ENCODE data around the gene SGCD.

The SGCD gene

GRCh38 chr5:156380848-156381247 lies 53.9 kb downstream of the SGCD start:
- TF ChIP-seq RARB (CRISPR knock-in tag; IDR thresholded peaks at IDR 0.05) (no peak), ARNTL (CRISPR knock-in tag; IDR thresholded peaks at IDR 0.05; ENCODE audit: borderline replicate concordance, low read depth) (no peak), OSR1 (CRISPR knock-in tag; IDR thresholded peaks at IDR 0.05) (no peak), ESRRG (CRISPR knock-in tag; IDR thresholded peaks at IDR 0.05) (no peak), TOX (CRISPR knock-in tag; IDR thresholded peaks at IDR 0.05; ENCODE audit: borderline replicate concordance) (no peak), ZC3H10 (CRISPR knock-in tag; IDR thresholded peaks at IDR 0.05) (no peak), TCF4 (CRISPR knock-in tag; IDR thresholded peaks at IDR 0.05; ENCODE audit: borderline replicate concordance) (no peak), GLIS3 (CRISPR knock-in tag; IDR thresholded peaks at IDR 0.05) (no peak), ISL1 (CRISPR knock-in tag; IDR thresholded peaks at IDR 0.05) (no peak), SNAI2 (CRISPR knock-in tag; IDR thresholded peaks at IDR 0.05) (no peak), POU6F1 (CRISPR knock-in tag; IDR thresholded peaks at IDR 0.05; ENCODE audit: borderline replicate concordance, low read depth) (no peak), ZFP3 (CRISPR knock-in tag; IDR thresholded peaks at IDR 0.05) (no peak), PPARA (CRISPR knock-in tag; IDR thresholded peaks at IDR 0.05; ENCODE audit: borderline replicate concordance) (no peak), ZFP30 (CRISPR knock-in tag; IDR thresholded peaks at IDR 0.05) (no peak), BACH2 (CRISPR knock-in tag; IDR thresholded peaks at IDR 0.05; ENCODE audit: borderline replicate concordance) (no peak)
- TF ChIP-seq, protein P1, sequence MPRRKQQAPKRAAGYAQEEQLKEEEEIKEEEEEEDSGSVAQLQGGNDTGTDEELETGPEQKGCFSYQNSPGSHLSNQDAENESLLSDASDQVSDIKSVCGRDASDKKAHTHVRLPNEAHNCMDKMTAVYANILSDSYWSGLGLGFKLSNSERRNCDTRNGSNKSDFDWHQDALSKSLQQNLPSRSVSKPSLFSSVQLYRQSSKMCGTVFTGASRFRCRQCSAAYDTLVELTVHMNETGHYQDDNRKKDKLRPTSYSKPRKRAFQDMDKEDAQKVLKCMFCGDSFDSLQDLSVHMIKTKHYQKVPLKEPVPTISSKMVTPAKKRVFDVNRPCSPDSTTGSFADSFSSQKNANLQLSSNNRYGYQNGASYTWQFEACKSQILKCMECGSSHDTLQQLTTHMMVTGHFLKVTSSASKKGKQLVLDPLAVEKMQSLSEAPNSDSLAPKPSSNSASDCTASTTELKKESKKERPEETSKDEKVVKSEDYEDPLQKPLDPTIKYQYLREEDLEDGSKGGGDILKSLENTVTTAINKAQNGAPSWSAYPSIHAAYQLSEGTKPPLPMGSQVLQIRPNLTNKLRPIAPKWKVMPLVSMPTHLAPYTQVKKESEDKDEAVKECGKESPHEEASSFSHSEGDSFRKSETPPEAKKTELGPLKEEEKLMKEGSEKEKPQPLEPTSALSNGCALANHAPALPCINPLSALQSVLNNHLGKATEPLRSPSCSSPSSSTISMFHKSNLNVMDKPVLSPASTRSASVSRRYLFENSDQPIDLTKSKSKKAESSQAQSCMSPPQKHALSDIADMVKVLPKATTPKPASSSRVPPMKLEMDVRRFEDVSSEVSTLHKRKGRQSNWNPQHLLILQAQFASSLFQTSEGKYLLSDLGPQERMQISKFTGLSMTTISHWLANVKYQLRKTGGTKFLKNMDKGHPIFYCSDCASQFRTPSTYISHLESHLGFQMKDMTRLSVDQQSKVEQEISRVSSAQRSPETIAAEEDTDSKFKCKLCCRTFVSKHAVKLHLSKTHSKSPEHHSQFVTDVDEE (CRISPR knock-in tag; IDR thresholded peaks at IDR 0.05): no peak
- TF ChIP-seq, protein P2, sequence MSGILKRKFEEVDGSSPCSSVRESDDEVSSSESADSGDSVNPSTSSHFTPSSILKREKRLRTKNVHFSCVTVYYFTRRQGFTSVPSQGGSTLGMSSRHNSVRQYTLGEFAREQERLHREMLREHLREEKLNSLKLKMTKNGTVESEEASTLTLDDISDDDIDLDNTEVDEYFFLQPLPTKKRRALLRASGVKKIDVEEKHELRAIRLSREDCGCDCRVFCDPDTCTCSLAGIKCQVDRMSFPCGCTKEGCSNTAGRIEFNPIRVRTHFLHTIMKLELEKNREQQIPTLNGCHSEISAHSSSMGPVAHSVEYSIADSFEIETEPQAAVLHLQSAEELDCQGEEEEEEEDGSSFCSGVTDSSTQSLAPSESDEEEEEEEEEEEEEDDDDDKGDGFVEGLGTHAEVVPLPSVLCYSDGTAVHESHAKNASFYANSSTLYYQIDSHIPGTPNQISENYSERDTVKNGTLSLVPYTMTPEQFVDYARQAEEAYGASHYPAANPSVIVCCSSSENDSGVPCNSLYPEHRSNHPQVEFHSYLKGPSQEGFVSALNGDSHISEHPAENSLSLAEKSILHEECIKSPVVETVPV (CRISPR knock-in tag; IDR thresholded peaks at IDR 0.05): no peak
- TF ChIP-seq, protein P3, sequence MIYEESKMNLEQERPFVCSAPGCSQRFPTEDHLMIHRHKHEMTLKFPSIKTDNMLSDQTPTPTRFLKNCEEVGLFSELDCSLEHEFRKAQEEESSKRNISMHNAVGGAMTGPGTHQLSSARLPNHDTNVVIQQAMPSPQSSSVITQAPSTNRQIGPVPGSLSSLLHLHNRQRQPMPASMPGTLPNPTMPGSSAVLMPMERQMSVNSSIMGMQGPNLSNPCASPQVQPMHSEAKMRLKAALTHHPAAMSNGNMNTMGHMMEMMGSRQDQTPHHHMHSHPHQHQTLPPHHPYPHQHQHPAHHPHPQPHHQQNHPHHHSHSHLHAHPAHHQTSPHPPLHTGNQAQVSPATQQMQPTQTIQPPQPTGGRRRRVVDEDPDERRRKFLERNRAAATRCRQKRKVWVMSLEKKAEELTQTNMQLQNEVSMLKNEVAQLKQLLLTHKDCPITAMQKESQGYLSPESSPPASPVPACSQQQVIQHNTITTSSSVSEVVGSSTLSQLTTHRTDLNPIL (CRISPR knock-in tag; IDR thresholded peaks at IDR 0.05; ENCODE audit: low read depth): no peak
- no peak for ATAC-seq

DNA sequence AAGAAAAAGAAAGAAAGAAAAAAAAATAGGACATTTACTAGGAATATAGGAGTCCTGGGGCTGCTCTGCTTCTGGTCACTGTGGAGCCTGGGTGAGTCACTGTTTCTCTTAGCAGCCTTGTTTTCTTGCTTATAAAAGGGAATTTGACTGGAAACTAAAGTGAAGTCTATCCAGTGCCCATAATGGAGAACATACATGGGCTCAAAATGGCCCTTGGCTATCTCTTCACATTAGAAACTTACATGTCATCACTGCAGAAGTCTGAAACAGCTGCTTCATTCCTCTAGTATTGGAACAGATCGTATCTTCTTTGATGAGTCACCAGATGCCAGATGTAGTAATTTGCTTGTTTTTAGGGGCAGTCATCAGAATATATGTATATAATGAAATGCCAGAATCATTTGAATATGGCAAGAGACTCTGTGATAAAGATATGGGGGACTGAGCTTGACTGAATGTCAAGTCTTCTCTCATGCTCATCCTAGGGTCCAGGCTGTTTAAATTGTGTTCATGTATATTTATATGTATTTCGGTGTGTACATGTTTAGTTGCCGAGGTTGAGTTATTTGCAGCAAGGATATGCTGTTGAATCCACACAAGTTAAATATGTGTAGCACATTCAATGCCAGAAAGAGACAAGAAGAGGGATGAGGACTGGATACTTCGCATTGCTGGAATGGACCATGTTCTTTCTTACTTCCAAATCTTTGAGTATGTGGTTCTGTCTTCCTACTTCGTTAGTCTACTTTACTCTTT lies 56.7 kb downstream of the SGCD start:
- ATAC-seq: no peak; the same call in 2 of the 3 replicates
- TF ChIP-seq POU6F1 (CRISPR knock-in tag; IDR thresholded peaks at IDR 0.05; ENCODE audit: borderline replicate concordance, low read depth) (no peak), ZNF8 (CRISPR knock-in tag; IDR thresholded peaks at IDR 0.05) (no peak), ARNTL (CRISPR knock-in tag; IDR thresholded peaks at IDR 0.05; ENCODE audit: borderline replicate concordance, low read depth) (no peak), ISL1 (CRISPR knock-in tag; IDR thresholded peaks at IDR 0.05) (no peak), RARB (CRISPR knock-in tag; IDR thresholded peaks at IDR 0.05) (no peak), SNAI2 (CRISPR knock-in tag; IDR thresholded peaks at IDR 0.05) (no peak), ZFP30 (CRISPR knock-in tag; IDR thresholded peaks at IDR 0.05) (no peak), GLIS3 (CRISPR knock-in tag; IDR thresholded peaks at IDR 0.05) (no peak), ZFP3 (CRISPR knock-in tag; IDR thresholded peaks at IDR 0.05) (no peak), TCF4 (CRISPR knock-in tag; IDR thresholded peaks at IDR 0.05; ENCODE audit: borderline replicate concordance) (no peak), PPARA (CRISPR knock-in tag; IDR thresholded peaks at IDR 0.05; ENCODE audit: borderline replicate concordance) (no peak), BACH2 (CRISPR knock-in tag; IDR thresholded peaks at IDR 0.05; ENCODE audit: borderline replicate concordance) (no peak), ZNF565 (CRISPR knock-in tag; conservative IDR thresholded peaks at IDR 0.05; ENCODE audit: low read depth) (no peak), OSR1 (CRISPR knock-in tag; IDR thresholded peaks at IDR 0.05) (no peak)
- TF ChIP-seq, protein P1 (CRISPR knock-in tag; IDR thresholded peaks at IDR 0.05): no peak
- TF ChIP-seq, protein P2 (CRISPR knock-in tag; IDR thresholded peaks at IDR 0.05): no peak
- TF ChIP-seq, protein P4, sequence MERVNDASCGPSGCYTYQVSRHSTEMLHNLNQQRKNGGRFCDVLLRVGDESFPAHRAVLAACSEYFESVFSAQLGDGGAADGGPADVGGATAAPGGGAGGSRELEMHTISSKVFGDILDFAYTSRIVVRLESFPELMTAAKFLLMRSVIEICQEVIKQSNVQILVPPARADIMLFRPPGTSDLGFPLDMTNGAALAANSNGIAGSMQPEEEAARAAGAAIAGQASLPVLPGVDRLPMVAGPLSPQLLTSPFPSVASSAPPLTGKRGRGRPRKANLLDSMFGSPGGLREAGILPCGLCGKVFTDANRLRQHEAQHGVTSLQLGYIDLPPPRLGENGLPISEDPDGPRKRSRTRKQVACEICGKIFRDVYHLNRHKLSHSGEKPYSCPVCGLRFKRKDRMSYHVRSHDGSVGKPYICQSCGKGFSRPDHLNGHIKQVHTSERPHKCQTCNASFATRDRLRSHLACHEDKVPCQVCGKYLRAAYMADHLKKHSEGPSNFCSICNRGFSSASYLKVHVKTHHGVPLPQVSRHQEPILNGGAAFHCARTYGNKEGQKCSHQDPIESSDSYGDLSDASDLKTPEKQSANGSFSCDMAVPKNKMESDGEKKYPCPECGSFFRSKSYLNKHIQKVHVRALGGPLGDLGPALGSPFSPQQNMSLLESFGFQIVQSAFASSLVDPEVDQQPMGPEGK (CRISPR knock-in tag; IDR thresholded peaks at IDR 0.05; ENCODE audit: borderline replicate concordance): no peak
